Measurements from ENCODE around the gene GRIK3. TPM values are rescaled to one million over a fixed set of nuclear protein-coding genes. Genes with fewer than 3 reads are reported as not detected.

Gene GRIK3
- polyA plus RNA-seq, 1 donor (not counting 4 experiments of a cell fraction or from before 2014, with no cell fraction given) = not detected

GRCh38 chr1:36851087-36851486, 183.2 kb downstream of the GRIK3 start:
- H2AFZ ChIP-seq (ENCODE audit: control insufficient read depth, low read length) = no peak overlapping the region
- H3K4me2 ChIP-seq (ENCODE audit: control insufficient read depth, extremely low read depth, insufficient read depth, low read depth, low read length) = no peak overlapping the region
- H3K27ac ChIP-seq (ENCODE audit: control insufficient read depth, insufficient read depth, low read length) = no peak overlapping the region
- no peaks in the 10 kb centered on the region for H4K20me1 ChIP-seq (ENCODE audit: control insufficient read depth, extremely low read depth, insufficient read depth, low read length)
- TF ChIP-seq EZH2 (IDR thresholded peaks at IDR 0.05; ENCODE audit: low read length) (no peak), CTCF (optimal IDR thresholded peaks at IDR 0.05 in 1 of 3, IDR thresholded peaks at IDR 0.05 in 1 of 3, conservative IDR thresholded peaks at IDR 0.05 in 1 of 3; ENCODE audit: extremely low read depth in 1 of 3, insufficient read depth in 2 of 3, low read length in 3 of 3) (no peak)
- H3K9ac ChIP-seq (ENCODE audit: control insufficient read depth, extremely low read depth, insufficient read depth, low read length) = no peak overlapping the region
- no peak for DNase-seq (ENCODE audit: low read depth, low spot score)
- no peaks in the 10 kb centered on the region for H3K27me3 ChIP-seq (ENCODE audit: control insufficient read depth, extremely low read depth, insufficient read depth, low read length)
- dilution Hi-C loops (cut with MboI; ENCODE audit: extremely low pct_ligation_motif_present, low sequenced_read_pairs) = no loop called here
- no peaks in the 10 kb centered on the region for H3K9me3 ChIP-seq (ENCODE audit: control insufficient read depth, low read depth, low read length)
- no peaks in the 10 kb centered on the region for H3K4me1 ChIP-seq (ENCODE audit: control insufficient read depth, extremely low read depth, insufficient read depth, low read length)
- no peak overlapping the region for H3K4me3 ChIP-seq (ENCODE audit: control insufficient read depth in 2 of 3, extremely low read depth in 1 of 3, insufficient read depth in 2 of 3, low read depth in 1 of 3, low read length in 3 of 3)
- H3K79me2 ChIP-seq (ENCODE audit: control insufficient read depth, insufficient read depth, low read length) = no peaks in the 10 kb centered on the region
- FAIRE-seq = no peak
- H3K9me1 ChIP-seq (ENCODE audit: control insufficient read depth, extremely low read depth, insufficient read depth, low read length) = no peaks in the 10 kb centered on the region
- H3K36me3 ChIP-seq (ENCODE audit: control insufficient read depth in 2 of 2, extremely low read depth in 1 of 2, insufficient read depth in 2 of 2, low read length in 2 of 2) = no peaks in the 10 kb centered on the region

- H3K36me3 ChIP-seq (ENCODE audit: control insufficient read depth in 2 of 2, extremely low read depth in 1 of 2, insufficient read depth in 2 of 2, low read length in 2 of 2) = no peaks in the 10 kb centered on the region
- H3K79me2 ChIP-seq (ENCODE audit: control insufficient read depth, insufficient read depth, low read length) = no peaks in the 10 kb centered on the region
- no peaks in the 10 kb centered on the region for H3K9me3 ChIP-seq (ENCODE audit: control insufficient read depth, low read depth, low read length)
- TF ChIP-seq EZH2 (IDR thresholded peaks at IDR 0.05; ENCODE audit: low read length) (no peak), CTCF (optimal IDR thresholded peaks at IDR 0.05 in 1 of 3, IDR thresholded peaks at IDR 0.05 in 1 of 3, conservative IDR thresholded peaks at IDR 0.05 in 1 of 3; ENCODE audit: extremely low read depth in 1 of 3, insufficient read depth in 2 of 3, low read length in 3 of 3) (no peak)
- no peaks in the 10 kb centered on the region for H4K20me1 ChIP-seq (ENCODE audit: control insufficient read depth, extremely low read depth, insufficient read depth, low read length)
- H3K9me1 ChIP-seq (ENCODE audit: control insufficient read depth, extremely low read depth, insufficient read depth, low read length) = no peaks in the 10 kb centered on the region
- FAIRE-seq (no peak), DNase-seq (ENCODE audit: low read depth, low spot score) (no peak)
- H3K27ac ChIP-seq (ENCODE audit: control insufficient read depth, insufficient read depth, low read length) = no peak overlapping the region
- H3K27me3 ChIP-seq (ENCODE audit: control insufficient read depth, extremely low read depth, insufficient read depth, low read length) = no peaks in the 10 kb centered on the region
- no peaks in the 10 kb centered on the region for H3K4me1 ChIP-seq (ENCODE audit: control insufficient read depth, extremely low read depth, insufficient read depth, low read length)
- no peak overlapping the region for H2AFZ ChIP-seq (ENCODE audit: control insufficient read depth, low read length)
- dilution Hi-C loops (cut with MboI; ENCODE audit: extremely low pct_ligation_motif_present, low sequenced_read_pairs) = no loop called here
- no peak overlapping the region for H3K9ac ChIP-seq (ENCODE audit: control insufficient read depth, extremely low read depth, insufficient read depth, low read length)
- H3K4me2 ChIP-seq (ENCODE audit: control insufficient read depth, extremely low read depth, insufficient read depth, low read depth, low read length) = no peak overlapping the region
- H3K4me3 ChIP-seq (ENCODE audit: control insufficient read depth in 2 of 3, extremely low read depth in 1 of 3, insufficient read depth in 2 of 3, low read depth in 1 of 3, low read length in 3 of 3) = no peak overlapping the region
Observed at GRCh38 chr1:36849956-36850355, 184.4 kb downstream of the GRIK3 start.
